ENCODE measurements around the gene SUCO.

GRCh38 chr1:172517545-172517944 is 15.4 kb upstream of the SUCO start:
- no peak for TF ChIP-seq POLR2A (IDR thresholded peaks at IDR 0.05; ENCODE audit: low read length)
- TF ChIP-seq, protein P1, sequence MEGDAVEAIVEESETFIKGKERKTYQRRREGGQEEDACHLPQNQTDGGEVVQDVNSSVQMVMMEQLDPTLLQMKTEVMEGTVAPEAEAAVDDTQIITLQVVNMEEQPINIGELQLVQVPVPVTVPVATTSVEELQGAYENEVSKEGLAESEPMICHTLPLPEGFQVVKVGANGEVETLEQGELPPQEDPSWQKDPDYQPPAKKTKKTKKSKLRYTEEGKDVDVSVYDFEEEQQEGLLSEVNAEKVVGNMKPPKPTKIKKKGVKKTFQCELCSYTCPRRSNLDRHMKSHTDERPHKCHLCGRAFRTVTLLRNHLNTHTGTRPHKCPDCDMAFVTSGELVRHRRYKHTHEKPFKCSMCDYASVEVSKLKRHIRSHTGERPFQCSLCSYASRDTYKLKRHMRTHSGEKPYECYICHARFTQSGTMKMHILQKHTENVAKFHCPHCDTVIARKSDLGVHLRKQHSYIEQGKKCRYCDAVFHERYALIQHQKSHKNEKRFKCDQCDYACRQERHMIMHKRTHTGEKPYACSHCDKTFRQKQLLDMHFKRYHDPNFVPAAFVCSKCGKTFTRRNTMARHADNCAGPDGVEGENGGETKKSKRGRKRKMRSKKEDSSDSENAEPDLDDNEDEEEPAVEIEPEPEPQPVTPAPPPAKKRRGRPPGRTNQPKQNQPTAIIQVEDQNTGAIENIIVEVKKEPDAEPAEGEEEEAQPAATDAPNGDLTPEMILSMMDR (IDR thresholded peaks at IDR 0.05) = no peak
- no peak for TF ChIP-seq CEBPB (IDR thresholded peaks at IDR 0.05)
- TF ChIP-seq JUNB (IDR thresholded peaks at IDR 0.05) = no peak

Data from A549 (cell line).